OCI-LY7 (cell line): ENCODE data around the gene LINGO3.

ENCODE experiments used
- CTCF ChIP-seq: fragments of 200-600 bp; sonication (generic); conservative IDR thresholded peaks from 2 replicates; pipeline ENCODE4 v1.5.1; 2014; ENCODE audit warnings: mild to moderate bottlenecking, antibody characterized with exemption, low read length, moderate library complexity, mixed read lengths
- EZH2phosphoT487 ChIP-seq: fragments of 200-600 bp; sonication (generic); IDR thresholded peaks from 2 replicates; pipeline ENCODE4 v1.6.1; 2018; ENCODE audit warnings: low read depth, borderline replicate concordance, mild to moderate bottlenecking, mixed run types, antibody characterized with exemption, low read length, moderate library complexity, mixed read lengths

GRCh38 chr19:2259336-2259735 lies 48.6 kb downstream of the LINGO3 start:
- TF ChIP-seq CTCF (no peak), EZH2phosphoT487 (no peak)
